HG03139 (cell line): Measurements from ENCODE around the gene SPANXN1.
"Not testable (repeated sequence)": the region's sequence is repeated elsewhere in the genome, so short reads cannot be mapped to it uniquely, and the experiment has no call there.

ENCODE experiments used
- ATAC-seq: cut with Tn5 transposase; IDR thresholded peaks from one replicate; pipeline ENCODE4 v1.9.1; 2021; ENCODE audit not compliant: unreplicated experiment

The SPANXN1 gene, protein sequence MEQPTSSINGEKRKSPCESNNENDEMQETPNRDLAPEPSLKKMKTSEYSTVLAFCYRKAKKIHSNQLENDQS

GRCh38 chrX:145247203-145247602 is at the start of gene SPANXN1:
TSS of gene SPANXN1 (plus strand) at chrX:145247503. CDS start at chrX:145247587, 84 bp downstream.
- ATAC-seq = not testable (repeated sequence)

DNA sequence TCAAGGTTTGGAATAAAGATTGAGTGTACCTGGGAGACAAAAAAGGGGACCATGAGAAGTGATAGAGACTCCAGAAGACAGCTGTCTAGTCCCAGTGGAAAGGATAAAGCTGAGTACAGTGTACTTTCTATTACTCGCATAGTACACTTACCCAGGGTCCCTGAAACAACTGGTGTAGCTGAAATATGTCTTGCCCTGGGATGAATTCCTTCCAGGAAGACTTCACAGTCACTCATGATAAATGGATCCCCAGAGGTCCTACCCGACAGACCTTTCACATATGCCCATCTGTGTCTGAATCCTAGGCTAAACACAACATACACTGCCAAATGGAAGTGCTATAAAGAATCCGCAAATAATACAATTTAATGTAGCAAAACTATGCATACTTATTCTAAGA is 48.2 kb upstream of the SPANXN1 start:
- no peak for ATAC-seq

DNA sequence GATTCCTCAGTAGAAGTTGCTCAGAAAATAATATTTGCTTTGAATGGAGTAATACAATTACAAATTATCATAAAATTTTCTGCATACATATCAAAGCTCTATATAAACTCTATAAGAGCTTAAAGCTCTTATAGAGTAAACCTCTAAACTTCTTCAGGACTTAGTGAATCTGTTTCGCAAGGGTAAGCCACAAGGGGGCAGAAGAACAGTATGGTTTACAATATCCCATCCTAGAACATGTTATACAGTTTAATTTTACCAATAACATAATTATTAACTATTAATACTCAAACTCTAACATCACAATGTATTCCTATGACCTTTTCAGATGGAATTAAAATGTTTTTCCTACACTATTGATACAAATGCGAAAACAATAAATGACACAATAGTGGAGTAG is 33.8 kb upstream of the SPANXN1 start:
- no peak for ATAC-seq

DNA sequence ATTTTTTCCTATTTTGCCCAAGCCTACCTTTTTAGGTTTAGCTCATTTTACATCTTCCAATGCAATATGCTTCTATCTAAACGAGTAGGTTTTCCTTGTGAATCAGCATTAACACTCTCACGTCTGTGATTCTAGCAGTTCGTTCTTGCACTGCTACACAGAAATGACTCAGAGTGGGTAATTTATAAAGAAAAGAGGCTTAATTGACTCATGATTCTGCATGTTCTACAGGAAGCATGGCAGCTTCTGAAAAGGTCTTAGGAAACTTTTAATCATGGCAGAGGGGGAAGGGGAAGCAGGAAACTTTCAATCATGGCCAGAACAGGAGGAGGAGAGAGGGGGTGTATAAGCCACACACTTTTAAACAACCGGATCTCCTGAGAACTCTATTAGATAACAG is 44.9 kb downstream of the SPANXN1 start:
- ATAC-seq = no peak
